BJ (cell line): ENCODE results near the gene FAM131C. TPM values are rescaled to one million over a fixed set of nuclear protein-coding genes. Genes with fewer than 3 reads are reported as not detected.
"Not testable (repeated sequence)": the region's sequence is repeated elsewhere in the genome, so short reads cannot be mapped to it uniquely, and the experiment has no call there.

ENCODE experiments used
- CTCF ChIA-PET: fragments of 350-600 bp; formaldehyde crosslinking; extraction: SDS; loops from one replicate; lab custom pipeline; 2021; ENCODE audit warnings: antibody characterized with exemption, inconsistent platforms; lab: Yijun Ruan, JAX
- POLR2A ChIA-PET: fragments of 300-600 bp; sonication (Branson Sonifier 250); formaldehyde crosslinking; extraction: SDS; loops from one replicate; lab custom pipeline; 2021; ENCODE audit warnings: antibody characterized with exemption; lab: Charles Lee
- DNase-seq: peaks from one replicate; pipeline ENCODE4 v3.0.0-alpha.2; 2011; ENCODE audit warnings: low read depth
- H3K27me3 ChIP-seq: 2 replicates; pipeline ENCODE4 v1.6.0; 2011; ENCODE audit warnings: low read length; ENCODE audit not compliant: control insufficient read depth, insufficient read depth
- H3K36me3 ChIP-seq: 2 replicates; pipeline ENCODE4 v1.5.1; 2011; ENCODE audit warnings: low read length; ENCODE audit not compliant: control insufficient read depth, insufficient read depth
- H3K4me3 ChIP-seq: 2 replicates; pipeline ENCODE4 v1.5.1; 2011; ENCODE audit warnings: low read depth, mild to moderate bottlenecking, control low read depth, low read length
- CTCF ChIP-seq: IDR thresholded peaks from 2 replicates; pipeline ENCODE4 v1.5.1; 2011; ENCODE audit warnings: low read depth, mild to moderate bottlenecking, control low read depth, inconsistent platforms, low read length, moderate library complexity; ENCODE audit not compliant: insufficient read depth
- polyA plus RNA-seq: library from polyadenylated mRNA; depleted of rRNA; stranded (reverse); fragments of >200 nt; gene quantifications from 2 replicates; pipeline ENCODE4 v1.2.3, GENCODE V29; 2011

Gene FAM131C
- polyA plus RNA-seq, 1 experiment = 0.47 TPM

GRCh38 chr1:16042096-16042495 is 31.4 kb downstream of the FAM131C start:
- no peak for DNase-seq
- H3K4me3 ChIP-seq = no peak overlapping the region
- TF ChIP-seq CTCF = peak; percentile 33
- peaks cover 2% of the 10 kb centered on the region for H3K27me3 ChIP-seq
- no peaks in the 10 kb centered on the region for H3K36me3 ChIP-seq
- POLR2A ChIA-PET = no interaction called here
- CTCF ChIA-PET = interaction anchor here (1.5 to 2.0 kb wide), 2 partner anchors 28 to 31 kb away, joined by 4 read pairs; no protein-coding TSS in a partner anchor

- no peak for TF ChIP-seq CTCF
- no peak overlapping the region for H3K4me3 ChIP-seq
- POLR2A ChIA-PET = interaction anchor here (0.7 kb wide), 1 partner anchor 14 kb away, joined by 3 read pairs; no protein-coding TSS in a partner anchor
- peaks cover 2% of the 10 kb centered on the region for H3K27me3 ChIP-seq
- CTCF ChIA-PET = interaction anchor here (0.9 to 2.0 kb wide), 3 partner anchors 14 to 31 kb away, joined by 3 to 4 read pairs (median 4); no protein-coding TSS in a partner anchor
- DNase-seq = no peak
- no peaks in the 10 kb centered on the region for H3K36me3 ChIP-seq
Measured at GRCh38 chr1:16041200-16041599, 32.3 kb downstream of the FAM131C start.

- CTCF ChIA-PET, DNase-seq, H3K36me3 ChIP-seq: not testable (repeated sequence)
Measured at GRCh38 chr1:16039871-16040270, 33.6 kb downstream of the FAM131C start.

GRCh38 chr1:16038620-16038912 is 34.9 kb downstream of the FAM131C start:
- no peaks in the 10 kb centered on the region for H3K36me3 ChIP-seq
- no peak for DNase-seq
- CTCF ChIA-PET = interaction anchor here (1.3 to 1.7 kb wide), 2 partner anchors 29 to 31 kb away, joined by 3 to 5 read pairs; no protein-coding TSS in a partner anchor
- TF ChIP-seq CTCF = no peak
- POLR2A ChIA-PET = no interaction called here
- peaks cover 2% of the 10 kb centered on the region; the same call in 1 of the 2 replicates for H3K27me3 ChIP-seq
- no peak overlapping the region for H3K4me3 ChIP-seq

More at GRCh38 chr1:16039871-16040270, 33.6 kb downstream of the FAM131C start:
- POLR2A ChIA-PET, H3K4me3 ChIP-seq, H3K27me3 ChIP-seq: not testable (repeated sequence)

GRCh38 chr1:16036461-16036860 is 37.0 kb downstream of the FAM131C start:
- POLR2A ChIA-PET, H3K4me3 ChIP-seq, H3K27me3 ChIP-seq, H3K36me3 ChIP-seq, DNase-seq: not testable (repeated sequence)
- CTCF ChIA-PET = interaction anchor here (0.7 kb wide), 1 partner anchor 99 kb away, joined by 3 read pairs; no protein-coding TSS in a partner anchor

- H3K36me3 ChIP-seq, DNase-seq, H3K27me3 ChIP-seq, POLR2A ChIA-PET, H3K4me3 ChIP-seq: not testable (repeated sequence)
- CTCF ChIA-PET = interaction anchor here (0.6 to 4.8 kb wide), 14 partner anchors 13 to 239 kb away, joined by 3 to 66 read pairs (median 4); partner anchors contain the start of genes HSPB7 and SRARP
Measured at GRCh38 chr1:16033103-16033632, 40.3 kb downstream of the FAM131C start.
